ENCODE data around the gene ZC2HC1B.

DNA sequence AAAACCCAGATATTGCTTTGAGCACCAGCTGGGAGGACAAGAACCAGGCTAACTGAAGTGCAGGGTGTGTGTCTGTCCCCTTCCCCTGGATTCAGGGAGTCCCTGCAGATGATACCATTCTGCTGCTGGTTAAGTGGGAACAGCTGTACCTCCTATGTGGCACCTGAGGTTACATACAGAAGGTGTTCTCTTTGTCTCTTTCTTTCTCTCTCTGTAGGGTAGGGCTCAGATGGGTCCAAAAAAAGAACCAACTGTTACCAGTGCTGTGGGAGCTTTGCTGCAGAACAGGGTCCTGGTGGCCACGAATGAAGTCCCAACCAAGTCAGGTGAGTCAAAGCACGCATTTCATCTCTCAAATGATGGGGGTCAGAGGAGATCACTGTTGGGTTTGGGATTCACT is 38.6 kb downstream of the ZC2HC1B start:
- TF ChIP-seq, protein P1, sequence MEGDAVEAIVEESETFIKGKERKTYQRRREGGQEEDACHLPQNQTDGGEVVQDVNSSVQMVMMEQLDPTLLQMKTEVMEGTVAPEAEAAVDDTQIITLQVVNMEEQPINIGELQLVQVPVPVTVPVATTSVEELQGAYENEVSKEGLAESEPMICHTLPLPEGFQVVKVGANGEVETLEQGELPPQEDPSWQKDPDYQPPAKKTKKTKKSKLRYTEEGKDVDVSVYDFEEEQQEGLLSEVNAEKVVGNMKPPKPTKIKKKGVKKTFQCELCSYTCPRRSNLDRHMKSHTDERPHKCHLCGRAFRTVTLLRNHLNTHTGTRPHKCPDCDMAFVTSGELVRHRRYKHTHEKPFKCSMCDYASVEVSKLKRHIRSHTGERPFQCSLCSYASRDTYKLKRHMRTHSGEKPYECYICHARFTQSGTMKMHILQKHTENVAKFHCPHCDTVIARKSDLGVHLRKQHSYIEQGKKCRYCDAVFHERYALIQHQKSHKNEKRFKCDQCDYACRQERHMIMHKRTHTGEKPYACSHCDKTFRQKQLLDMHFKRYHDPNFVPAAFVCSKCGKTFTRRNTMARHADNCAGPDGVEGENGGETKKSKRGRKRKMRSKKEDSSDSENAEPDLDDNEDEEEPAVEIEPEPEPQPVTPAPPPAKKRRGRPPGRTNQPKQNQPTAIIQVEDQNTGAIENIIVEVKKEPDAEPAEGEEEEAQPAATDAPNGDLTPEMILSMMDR (IDR thresholded peaks at IDR 0.05; ENCODE audit: insufficient read depth, low read length), result no peak
- TF ChIP-seq, protein P2, sequence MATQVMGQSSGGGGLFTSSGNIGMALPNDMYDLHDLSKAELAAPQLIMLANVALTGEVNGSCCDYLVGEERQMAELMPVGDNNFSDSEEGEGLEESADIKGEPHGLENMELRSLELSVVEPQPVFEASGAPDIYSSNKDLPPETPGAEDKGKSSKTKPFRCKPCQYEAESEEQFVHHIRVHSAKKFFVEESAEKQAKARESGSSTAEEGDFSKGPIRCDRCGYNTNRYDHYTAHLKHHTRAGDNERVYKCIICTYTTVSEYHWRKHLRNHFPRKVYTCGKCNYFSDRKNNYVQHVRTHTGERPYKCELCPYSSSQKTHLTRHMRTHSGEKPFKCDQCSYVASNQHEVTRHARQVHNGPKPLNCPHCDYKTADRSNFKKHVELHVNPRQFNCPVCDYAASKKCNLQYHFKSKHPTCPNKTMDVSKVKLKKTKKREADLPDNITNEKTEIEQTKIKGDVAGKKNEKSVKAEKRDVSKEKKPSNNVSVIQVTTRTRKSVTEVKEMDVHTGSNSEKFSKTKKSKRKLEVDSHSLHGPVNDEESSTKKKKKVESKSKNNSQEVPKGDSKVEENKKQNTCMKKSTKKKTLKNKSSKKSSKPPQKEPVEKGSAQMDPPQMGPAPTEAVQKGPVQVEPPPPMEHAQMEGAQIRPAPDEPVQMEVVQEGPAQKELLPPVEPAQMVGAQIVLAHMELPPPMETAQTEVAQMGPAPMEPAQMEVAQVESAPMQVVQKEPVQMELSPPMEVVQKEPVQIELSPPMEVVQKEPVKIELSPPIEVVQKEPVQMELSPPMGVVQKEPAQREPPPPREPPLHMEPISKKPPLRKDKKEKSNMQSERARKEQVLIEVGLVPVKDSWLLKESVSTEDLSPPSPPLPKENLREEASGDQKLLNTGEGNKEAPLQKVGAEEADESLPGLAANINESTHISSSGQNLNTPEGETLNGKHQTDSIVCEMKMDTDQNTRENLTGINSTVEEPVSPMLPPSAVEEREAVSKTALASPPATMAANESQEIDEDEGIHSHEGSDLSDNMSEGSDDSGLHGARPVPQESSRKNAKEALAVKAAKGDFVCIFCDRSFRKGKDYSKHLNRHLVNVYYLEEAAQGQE (IDR thresholded peaks at IDR 0.05; ENCODE audit: insufficient replicate concordance, low read depth), result no peak
